AG09309 (cell line): ENCODE results near the gene MYH10.

ENCODE experiments used
- DNase-seq: peaks from one replicate; pipeline ENCODE4 v3.0.0-alpha.2; 2010; ENCODE audit warnings: low read depth
- H3K4me3 ChIP-seq: 2 replicates; pipeline ENCODE4 v1.5.1; 2011; ENCODE audit warnings: mild to moderate bottlenecking, low read depth, low read length, moderate library complexity; ENCODE audit not compliant: control insufficient read depth
- TF ChIP-seq, protein P1 (sequence below): IDR thresholded peaks from 2 replicates; pipeline ENCODE4 v1.5.1; 2011; ENCODE audit warnings: mild to moderate bottlenecking, low read depth, low read length, inconsistent platforms; ENCODE audit not compliant: insufficient read depth, control insufficient read depth; ENCODE audit errors: missing control alignments

MYH10 gene

DNA sequence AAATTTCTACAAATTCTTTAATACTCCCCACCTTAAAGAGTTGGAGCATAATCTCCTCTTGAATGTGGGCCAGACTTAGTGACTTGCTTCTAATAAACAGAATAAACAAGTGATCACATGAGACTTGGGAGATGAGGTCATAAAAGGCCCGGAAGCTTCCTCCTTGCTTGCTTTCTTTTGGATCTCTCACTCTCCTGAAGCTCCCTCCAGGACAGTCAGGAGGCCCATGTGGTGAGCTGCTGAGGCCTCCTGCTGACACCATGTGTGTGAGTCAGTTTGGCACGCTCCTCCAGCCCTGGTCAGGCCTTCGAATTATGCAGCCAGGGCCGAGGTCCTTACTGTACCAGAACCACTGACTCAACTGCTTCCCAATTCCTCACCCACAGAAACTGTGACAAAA is 141.6 kb downstream of the MYH10 start:
- TF ChIP-seq, protein P1, sequence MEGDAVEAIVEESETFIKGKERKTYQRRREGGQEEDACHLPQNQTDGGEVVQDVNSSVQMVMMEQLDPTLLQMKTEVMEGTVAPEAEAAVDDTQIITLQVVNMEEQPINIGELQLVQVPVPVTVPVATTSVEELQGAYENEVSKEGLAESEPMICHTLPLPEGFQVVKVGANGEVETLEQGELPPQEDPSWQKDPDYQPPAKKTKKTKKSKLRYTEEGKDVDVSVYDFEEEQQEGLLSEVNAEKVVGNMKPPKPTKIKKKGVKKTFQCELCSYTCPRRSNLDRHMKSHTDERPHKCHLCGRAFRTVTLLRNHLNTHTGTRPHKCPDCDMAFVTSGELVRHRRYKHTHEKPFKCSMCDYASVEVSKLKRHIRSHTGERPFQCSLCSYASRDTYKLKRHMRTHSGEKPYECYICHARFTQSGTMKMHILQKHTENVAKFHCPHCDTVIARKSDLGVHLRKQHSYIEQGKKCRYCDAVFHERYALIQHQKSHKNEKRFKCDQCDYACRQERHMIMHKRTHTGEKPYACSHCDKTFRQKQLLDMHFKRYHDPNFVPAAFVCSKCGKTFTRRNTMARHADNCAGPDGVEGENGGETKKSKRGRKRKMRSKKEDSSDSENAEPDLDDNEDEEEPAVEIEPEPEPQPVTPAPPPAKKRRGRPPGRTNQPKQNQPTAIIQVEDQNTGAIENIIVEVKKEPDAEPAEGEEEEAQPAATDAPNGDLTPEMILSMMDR = no peak
- peak; percentile 88 for DNase-seq
- H3K4me3 ChIP-seq = no peak overlapping the region

DNA sequence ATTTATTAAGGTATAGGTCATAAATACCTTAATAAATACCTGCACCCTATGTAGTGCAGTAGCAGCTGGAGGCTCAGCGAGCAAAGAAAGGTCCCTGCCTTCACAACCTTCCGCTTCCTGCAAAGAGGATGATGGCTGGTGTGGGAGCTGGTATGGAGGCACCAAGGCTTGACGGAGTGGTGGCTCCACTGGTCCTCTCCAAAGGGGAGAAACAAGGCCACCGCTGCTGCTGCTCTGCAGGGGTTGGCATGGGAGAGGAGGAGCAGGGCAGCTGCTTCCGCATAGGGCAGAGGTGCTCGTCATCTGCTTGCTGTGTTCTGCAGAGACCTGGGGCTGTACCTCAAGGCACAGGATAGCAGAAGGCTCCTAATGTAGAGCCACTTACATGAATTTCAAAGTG is 142.0 kb downstream of the MYH10 start:
- TF ChIP-seq, protein P1 = no peak
- H3K4me3 ChIP-seq = no peak overlapping the region
- DNase-seq = no peak

DNA sequence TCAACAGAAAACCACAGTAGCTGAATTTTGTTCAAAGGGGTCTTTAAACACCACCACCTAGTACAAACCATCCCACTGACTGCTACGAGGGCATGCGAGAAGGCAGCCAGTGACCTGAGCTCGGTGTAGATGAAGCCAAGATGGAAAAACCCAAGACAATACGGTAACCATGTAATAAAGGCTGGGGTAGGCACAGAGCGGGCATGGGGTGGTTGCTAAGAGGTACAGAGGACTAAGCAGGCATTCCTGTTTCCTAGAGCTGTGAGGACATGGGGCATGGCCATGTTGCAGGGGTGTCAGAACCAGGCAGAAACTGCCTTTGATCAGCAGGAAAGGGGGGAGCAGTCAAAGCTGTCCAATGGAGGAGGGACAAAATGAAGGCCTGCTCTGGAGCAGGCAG is 142.8 kb downstream of the MYH10 start:
- TF ChIP-seq, protein P1 = no peak

DNA sequence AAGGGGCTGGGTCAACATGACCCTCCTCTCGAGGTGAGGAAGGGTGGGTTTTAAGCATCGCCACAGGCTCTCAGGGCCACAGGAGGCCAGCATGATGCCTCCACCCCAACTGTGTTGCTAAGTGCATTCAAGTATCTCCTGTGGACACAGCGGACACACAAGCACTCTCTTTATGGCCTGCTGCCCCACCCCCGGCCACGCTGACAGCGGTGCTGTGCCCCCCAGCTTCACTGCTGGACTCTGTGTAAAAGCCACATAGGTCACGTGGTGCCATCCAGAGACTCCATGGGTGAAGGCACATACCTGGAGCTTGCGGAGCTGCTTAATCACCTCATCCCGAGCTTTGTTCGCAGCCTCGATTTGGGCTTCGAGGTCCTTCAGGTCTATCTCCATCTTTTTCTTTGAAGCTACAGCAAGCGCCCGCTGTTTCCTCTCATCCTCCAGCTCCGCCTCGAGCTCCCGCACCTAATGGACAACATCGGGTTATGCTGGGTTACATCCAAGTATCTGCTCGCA is 143.3 kb downstream of the MYH10 start:
- no peak for DNase-seq
- no peak overlapping the region for H3K4me3 ChIP-seq
- TF ChIP-seq, protein P1 = no peak

More for the DNA sequence above, 142.8 kb downstream of the MYH10 start:
- no peak for DNase-seq
- H3K4me3 ChIP-seq = no peak overlapping the region

DNA sequence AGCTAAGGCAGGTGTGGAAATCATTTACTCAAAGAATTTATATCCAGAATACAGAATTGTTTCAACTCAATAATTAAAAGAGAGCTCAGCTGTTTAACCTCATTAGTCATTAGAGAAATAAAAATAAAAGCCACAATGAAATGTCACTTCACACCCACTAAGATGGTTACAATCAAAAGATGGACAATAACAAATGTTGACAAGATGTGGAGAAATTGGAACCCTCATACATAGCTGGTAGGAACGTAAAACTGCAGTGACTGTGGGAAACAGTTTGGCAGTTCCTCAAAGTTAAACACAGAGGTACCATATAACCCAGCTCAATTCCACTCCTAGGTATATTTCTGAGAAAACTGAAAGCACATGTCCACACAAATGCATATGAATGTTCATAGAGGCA is 145.0 kb downstream of the MYH10 start:
- TF ChIP-seq, protein P1 = no peak
- H3K4me3 ChIP-seq = no peak overlapping the region
- no peak for DNase-seq

DNA sequence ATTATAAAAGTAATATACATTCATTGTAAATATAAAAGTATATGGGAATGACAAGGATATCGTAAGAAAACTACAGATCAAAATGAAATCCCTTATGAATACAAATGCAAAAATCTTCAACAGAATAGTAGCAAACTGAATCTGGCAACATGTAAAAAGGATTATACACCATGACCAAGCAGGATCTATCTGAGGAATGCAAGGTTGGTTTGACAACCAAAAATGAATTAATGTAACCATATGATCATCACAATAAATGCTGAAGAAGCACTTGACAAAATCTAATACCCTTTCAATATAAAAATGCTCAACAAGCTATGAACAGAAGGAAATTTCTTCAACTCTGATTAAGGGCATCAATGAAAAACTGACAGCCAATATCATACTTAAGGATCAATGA is 146.1 kb downstream of the MYH10 start:
- no peak for DNase-seq
- no peak overlapping the region for H3K4me3 ChIP-seq
- TF ChIP-seq, protein P1 = no peak

DNA sequence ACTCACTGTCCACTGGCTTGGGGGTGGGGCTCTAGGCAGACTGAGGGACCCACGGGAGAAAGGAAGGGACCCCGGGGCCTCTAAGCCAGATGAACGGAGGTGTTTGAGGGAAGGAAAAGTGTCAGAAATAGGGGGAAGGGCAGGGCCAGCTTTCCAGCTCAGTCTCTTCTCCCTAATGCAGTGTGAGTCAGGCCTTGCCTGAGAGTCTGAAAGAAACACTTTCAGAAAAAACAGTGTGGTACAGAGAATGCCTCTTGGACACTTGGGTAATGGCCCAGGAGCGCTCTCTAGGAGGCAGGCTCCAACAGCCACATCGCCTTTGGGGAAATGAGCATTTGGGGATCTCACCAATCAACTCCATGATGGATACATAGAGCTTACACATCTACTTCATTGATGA is 148.0 kb downstream of the MYH10 start:
- TF ChIP-seq, protein P1 = no peak
- DNase-seq = no peak
- no peak overlapping the region for H3K4me3 ChIP-seq
